ENCODE data around the gene CAMK4.

The CAMK4 gene

DNA sequence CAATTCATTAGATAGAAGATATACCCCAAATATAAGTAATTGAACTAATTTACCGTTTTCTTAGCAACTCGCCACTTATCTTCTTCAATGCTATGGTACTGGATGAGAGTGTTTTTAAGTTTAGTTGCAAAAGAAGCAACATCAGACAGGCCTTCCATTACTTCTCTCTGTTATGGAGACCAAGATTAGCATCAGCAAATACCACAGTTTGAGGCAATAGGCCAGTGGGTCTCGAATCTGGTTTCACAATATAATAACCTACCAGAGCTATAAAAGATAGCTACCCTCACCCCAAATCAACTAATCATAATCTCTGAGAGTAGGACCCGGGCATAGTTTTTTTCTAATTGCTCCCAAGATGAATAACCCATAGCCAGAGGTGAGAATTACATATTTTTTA, 283.1 kb downstream of the CAMK4 start:
- DNase-seq: no peak

DNA sequence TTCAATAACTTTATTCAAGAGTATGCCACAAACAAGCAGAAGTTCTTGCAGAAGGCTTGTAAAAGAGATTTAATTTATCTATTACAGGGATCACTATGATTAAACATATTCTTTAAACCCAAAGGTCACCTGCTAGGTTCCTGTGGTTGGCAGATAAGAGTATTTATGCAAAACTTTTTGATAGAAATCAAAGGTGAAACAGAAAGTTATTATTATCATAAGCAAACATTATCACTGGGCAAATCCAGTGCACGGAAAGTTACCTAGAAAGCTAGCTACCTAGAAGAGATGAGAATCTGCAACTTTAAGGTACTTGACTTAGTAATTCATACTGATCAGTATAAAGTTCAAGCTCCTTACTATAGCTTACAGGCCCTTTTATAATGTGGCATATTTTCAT, 284.9 kb downstream of the CAMK4 start:
- no peak for DNase-seq

DNA sequence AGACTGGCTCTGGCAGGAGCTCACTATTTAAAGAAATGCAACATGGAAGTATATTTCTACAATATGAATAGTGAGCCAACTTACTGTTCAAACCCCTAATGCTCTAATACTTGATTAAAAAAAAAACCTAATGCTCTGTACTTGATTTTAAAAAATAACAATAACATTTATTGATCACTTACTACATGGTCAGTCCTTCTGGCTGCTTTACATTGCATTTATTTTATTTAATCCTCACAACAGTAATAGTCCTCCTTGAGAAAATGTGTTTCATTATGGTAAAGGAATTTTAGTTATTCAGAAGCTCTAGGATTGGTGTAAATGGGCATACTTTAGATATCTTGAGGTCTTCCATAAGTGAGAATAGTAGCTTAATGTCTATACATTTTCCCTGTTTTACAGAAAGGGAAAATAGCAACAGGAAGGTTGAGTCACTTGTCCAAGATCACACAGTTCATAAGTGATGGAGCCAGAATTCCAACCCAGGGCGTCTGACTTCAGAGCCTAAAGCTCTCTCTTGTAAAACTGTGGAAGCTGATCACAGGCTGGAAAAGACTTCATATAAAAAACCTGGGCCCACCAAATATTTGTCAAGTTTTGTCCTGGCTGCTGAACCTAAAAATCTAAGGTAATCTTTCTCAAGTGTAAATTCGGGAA, 287.1 kb downstream of the CAMK4 start:
- DNase-seq: no peak

DNA sequence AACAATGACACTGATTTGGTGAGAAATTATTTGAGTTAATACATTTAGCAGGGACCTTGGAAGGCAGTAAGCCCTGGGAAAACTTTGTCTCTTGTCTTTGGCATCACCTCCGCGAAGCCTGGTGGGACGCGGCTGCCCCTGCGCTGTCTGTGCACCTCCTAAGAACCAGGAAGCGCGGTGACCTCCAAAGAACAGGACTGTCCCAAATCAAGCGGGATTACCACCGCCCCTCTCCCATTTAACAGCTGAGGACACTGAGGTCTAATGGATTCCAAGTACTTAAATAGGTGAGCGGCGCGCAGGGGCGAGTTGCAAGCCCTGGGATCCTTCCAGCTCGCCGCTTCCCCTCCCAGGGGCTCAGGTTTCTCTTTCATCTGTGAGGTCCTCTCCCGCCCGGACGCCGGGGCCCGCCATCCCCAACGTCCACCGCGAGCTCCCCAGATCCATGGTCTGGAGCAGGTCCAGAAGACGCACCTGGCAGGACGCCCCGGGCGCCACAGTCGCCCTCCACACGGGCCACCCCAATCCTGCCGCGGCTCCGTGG, 287.7 kb downstream of the CAMK4 start:
- peak in 1 of 5 donors; percentile 9 for DNase-seq

DNA sequence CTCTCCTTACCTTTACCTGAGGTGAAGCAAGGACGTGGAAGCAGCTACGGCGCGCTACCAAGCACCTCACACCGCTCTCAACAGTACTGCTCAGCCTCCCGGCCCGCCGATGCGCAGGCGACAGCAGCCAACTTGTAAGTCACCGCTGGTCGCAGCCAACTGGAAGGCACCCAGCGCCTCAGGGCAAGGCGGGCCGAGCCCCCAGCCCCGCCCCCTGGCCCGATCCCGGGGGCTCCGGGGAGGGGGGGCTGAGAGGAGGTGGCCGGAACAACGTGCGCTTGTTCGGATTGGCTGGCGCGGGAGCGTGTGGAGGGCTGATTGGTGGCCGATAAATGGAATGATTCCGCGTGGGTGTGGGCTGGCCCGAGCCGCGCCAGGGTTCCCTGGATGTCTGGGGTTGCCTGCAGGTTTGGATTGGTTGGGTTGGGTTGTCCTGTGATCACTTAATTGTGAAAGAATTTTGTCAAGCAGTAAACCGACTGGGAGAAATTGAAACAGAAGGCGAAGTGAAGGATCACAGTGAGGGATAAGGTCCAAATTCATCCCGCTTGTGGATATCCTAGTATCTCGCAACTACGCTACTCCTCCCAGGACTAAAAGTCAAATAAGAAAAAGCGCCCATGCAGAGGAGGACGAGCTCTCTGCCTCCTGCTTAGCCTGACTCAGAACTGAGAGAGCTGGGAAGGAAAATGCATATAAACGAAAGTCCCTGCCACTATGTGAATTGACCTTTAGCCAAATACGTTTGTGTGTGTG, 288.4 kb downstream of the CAMK4 start, which contains the start of gene STARD4:
Gene STARD4, minus strand, starts transcription at position 161 of the 756 bp plus-strand sequence. CDS start 5,102 bp downstream, outside the sequence.
- DNase-seq: peak; percentile 86 to 96 (median 90)

DNA sequence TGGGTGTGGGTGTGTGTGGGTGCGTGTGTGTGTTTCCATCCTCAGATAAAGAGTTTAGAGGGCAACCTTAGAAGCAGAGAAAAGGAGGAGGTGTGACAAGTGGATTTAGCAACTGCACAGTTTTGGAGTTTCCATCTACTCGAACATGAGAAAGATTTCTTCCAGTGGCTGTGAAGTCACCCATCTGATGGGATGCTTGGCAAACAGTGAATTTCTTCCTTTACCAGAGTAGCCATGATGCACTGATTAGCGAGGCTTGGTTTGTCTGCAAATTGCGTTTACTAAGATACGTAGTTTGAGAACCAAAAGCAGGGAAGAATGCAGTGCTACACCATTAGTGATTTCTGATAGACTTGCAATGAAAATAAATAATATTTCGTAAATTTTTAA, 288.9 kb downstream of the CAMK4 start:
- no peak for DNase-seq

DNA sequence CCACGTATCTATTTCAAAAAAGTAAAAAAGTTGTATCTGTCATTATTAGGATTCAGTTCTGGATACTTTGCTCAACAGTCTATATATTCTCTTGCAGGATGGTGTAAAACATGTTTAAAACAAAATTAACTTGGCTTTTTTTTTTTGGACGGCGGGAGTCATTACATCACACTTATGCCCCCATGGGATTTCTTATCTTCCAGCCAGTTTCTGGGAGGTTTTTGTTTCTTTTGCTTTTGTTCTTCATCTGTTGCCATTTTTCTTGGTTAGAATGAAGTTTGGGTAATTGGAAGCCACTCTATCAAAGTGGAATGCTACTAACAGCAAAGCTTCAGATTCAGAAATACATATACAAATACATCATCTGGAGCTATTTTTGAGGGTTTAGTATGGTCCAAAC, 289.9 kb downstream of the CAMK4 start:
- DNase-seq: no peak

DNA sequence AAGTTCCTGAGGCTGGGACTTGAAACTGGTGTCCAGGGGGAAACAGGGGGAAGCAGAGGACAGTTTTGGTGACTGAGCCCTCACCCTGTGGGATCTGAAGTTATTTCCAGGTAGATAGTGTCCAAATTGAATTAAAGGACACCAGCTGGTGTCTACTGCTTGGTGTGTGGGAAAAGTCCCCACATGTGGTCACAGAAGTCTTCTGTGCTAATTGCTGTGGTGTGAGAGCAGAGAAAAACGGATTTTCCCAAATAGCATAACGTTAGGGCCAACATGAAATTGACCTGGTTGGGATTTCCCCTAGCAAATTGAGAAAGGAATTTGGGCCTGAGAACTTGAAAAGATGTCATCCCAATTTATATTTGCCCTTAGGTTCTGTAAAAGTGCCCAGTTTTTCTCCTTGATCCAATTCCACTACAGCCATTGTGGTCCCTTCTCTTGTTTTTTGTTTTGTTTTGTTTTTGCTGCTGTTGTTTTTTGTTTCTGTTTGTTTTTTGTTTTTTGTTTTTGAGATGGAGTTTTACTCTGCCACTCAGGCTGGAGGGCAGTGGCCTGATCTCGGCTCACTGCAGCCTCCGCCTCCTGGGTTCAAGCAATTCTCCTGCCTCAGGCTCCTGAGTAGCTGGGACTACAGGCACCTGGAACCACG, 293.8 kb downstream of the CAMK4 start:
- no peak for DNase-seq

DNA sequence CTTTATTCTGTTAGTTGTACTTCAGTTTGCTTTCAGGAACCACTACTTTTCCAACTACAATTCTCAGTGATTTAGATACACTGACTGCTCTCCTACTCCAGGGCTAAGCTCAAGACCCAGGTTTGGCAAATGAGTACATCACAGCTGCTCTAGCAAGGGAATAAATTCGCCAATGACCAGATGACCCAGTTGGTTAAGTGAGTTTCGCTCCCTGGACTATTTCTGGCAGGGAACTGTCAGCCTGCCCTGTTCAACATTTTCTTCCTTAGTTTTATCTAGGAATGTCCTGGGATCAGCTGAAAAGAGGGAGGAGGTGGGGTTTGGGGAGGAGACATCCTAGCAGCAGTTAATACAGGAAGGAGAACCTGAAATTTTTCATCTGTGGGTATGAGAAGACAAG, 294.6 kb downstream of the CAMK4 start:
- no peak for DNase-seq

DNA sequence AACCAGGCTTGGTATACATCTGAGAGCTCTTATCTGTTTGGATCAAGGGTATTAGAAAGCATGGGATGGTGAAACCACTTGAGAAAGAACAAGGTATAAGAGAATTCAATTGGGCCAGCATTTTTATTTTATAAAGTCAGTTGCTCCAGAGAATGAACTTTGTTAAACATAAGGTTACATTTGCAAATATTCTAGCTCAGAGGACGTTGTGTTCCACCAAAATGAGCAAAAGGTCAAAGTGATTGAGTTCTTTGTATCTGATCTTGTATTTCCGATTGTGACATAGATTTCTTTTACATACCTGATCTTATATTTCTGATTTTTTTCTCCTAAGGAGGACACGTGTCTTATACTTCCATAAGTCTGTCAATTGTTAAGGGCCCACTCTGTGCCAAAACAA, 296.7 kb downstream of the CAMK4 start:
- no peak for DNase-seq

DNA sequence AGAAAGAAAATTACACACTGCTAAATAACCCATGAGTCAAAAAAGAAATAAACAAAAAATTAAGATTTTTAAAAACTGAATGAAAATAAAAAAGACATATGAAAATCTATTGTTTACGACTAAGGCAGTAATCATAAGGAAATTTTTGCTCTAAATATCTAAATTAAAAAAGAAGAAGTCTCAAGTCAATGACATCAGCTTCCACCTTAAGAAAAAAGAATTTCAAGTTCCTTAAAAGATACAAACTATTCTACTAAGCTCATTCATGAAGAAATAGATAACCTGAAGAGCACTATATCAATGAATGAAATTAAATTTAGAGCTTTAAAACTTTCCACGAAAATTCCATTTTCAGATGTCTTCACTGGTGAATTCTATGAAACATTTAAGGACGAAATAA, 303.9 kb downstream of the CAMK4 start:
- DNase-seq: no peak

DNA sequence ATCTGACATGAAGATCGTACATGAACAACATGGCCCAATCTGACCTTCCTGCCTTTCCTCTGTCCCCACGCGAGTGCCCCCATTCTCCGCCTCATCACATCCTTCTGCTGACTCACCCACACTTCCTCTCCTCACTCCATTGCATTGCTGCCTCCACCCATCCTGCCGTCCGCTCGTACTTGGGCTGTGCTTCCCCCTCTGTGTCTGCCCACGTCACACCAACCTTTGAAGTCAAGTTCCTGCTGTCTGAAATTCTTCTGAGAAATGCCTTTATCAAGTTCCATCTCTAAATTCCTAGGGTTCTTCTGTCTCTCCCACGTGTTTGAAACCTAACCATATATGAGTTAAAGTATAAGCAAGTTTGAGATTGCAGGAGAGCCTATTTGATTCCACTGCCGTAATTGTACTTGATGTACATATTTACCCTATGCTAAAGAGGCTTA, 306.1 kb downstream of the CAMK4 start:
- DNase-seq: peak; percentile 72 to 96 (median 78)

DNA sequence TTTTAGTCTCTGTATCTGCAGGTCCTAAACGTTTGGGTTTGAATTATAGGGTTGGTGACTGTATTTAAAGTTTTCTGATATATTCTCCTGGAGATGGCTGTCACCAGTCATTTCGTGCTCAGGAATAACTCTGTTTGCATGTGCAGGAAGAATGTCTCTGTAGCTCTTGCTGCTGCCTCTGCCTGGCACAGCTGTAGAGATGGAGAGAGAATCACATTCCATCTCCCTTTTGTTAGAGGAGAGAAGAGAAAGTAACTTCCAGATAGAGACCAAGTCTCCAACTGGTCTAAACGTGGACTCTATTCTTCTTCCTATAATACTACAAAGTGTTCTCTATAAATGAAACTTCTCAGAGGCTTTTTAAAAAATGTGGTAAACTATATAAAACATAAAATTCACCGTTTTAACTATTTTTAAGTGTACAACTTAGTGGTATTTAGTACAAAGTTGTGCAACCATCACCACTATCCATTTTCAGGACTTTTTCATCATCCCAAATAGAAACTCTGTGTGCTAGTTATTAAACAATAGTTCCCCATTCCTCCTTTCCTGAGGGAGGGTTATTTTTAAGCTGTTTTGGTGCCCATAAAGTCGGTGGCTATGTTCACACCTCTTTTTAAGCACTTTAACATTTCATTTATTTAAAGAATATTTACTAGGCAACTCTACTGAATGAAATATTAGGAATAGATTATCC, 308.9 kb downstream of the CAMK4 start:
- no peak for DNase-seq

DNA sequence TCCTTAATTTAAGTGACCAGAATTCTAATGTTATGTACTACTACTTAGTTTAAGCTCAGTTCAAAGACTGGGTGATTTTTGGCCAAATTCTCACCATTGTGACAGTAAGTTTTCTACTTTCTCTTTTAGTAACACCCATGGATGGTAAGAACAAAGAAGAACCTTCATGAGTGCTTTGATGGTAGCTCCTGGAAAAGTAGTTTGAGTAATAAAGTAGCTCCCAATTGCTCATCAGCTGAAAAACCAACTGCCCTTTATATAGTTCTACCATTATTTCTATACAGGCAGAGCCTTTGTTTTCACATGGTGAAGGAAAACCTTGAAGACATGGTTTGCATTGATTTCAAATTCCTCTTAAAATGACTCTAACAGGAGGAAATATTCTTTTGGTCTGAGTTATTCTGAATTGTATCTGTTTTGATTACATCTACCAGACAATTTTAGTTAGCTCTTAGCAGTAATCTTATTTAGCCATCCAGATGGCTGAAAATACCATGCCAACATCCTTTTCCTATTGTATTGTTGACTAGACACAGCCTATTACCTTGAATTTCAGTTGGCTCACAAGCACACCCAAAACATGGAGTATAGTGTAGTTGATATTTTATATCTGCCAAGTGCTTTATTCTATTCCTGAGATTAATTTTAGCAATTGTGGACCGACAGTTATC, 311.8 kb downstream of the CAMK4 start:
- no peak for DNase-seq

DNA sequence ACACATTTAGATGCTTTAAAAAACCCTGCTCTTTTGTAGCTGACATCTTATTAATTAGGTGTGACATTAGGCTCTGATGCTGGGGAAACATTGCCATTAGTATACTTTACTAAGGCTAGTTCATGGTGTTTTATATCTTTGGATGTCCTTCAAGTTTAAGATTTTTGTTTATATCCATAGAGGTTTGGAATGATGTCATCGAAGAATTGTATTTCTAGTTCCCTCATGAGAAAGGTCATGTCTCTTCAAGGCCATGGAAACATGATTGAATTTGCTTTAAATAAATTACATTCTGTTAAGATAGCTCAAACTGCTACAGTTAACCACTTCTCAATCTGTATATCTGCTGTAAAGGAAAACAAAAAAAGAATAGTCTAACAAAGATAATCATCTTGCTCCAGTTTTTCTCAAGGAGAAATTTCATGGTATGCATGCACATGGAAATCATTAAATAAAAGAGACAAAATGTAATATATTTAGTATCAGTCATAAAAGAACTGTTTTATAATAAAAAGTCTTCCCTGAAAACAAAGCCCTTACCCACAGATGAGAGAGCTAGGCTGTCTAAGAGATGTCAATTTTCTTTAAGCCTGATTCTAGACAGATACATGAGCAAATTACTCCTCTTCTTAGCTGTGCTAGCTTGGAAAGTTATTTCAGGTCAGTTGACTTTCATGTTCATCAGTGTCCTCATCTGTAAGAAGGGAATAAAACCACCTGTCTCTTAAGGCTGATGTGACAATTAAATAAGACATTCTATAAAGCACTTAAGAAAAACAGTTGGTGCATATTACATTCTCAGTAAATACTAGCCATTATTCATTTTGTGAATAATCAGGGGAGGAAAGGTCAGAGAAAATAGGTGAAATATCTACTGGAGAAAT, 313.2 kb downstream of the CAMK4 start:
- DNase-seq: no peak

Measured in T-helper 1 cell (primary cell).